GM13976 (cell line): ENCODE data around the gene MTHFD2.
"Not testable (repeated sequence)": the region's sequence is repeated elsewhere in the genome, so short reads cannot be mapped to it uniquely, and the experiment has no call there.

ENCODE experiments used
- DNase-seq: peaks from one replicate; pipeline ENCODE4 v3.0.0; 2012; ENCODE audit warnings: low spot score
- CTCF ChIP-seq: IDR thresholded peaks from 2 replicates; pipeline ENCODE4 v1.5.1; 2012; ENCODE audit warnings: borderline replicate concordance, mild to moderate bottlenecking; ENCODE audit not compliant: insufficient read depth; ENCODE audit errors: extremely low read depth, missing control alignments, control extremely low read depth
- in situ Hi-C: fragments of 300-500 bp; cut with MboI; formaldehyde crosslinking; loops from one replicate; pipeline ENCODE4 v1.12.0; 2022; ENCODE audit warnings: low sequenced_read_pairs, mixed read lengths, inconsistent platforms; ENCODE audit not compliant: unreplicated experiment

The MTHFD2 gene

GRCh38 chr2:74183878-74184277 lies 14.5 kb upstream of the MTHFD2 start:
- no peak for DNase-seq

GRCh38 chr2:74186038-74186437 lies 12.4 kb upstream of the MTHFD2 start:
- DNase-seq: peak; percentile 73
- TF ChIP-seq CTCF: no peak
- in situ Hi-C loops: no loop called here

More at GRCh38 chr2:74183878-74184277, 14.5 kb upstream of the MTHFD2 start:
- no peak for TF ChIP-seq CTCF
- in situ Hi-C loops: no loop called here

GRCh38 chr2:74186706-74187105 lies 11.7 kb upstream of the MTHFD2 start:
- in situ Hi-C loops, DNase-seq: not testable (repeated sequence)

GRCh38 chr2:74188018-74188601 lies 10.3 kb upstream of the MTHFD2 start:
- DNase-seq: no peak
- in situ Hi-C loops: no loop called here
- TF ChIP-seq CTCF: no peak

- in situ Hi-C loops: no loop called here
- TF ChIP-seq CTCF: no peak
- no peak for DNase-seq
Observed at GRCh38 chr2:74188696-74189095, 9.7 kb upstream of the MTHFD2 start.

- in situ Hi-C loops: no loop called here
- TF ChIP-seq CTCF: no peak
- no peak for DNase-seq
Observed at GRCh38 chr2:74191596-74192380, 6.6 kb upstream of the MTHFD2 start.

- no peak for TF ChIP-seq CTCF
- in situ Hi-C loops: no loop called here
- DNase-seq: no peak
Observed at GRCh38 chr2:74194799-74195198, 3.6 kb upstream of the MTHFD2 start.
